Measurements from ENCODE around the gene RHOBTB1.

Gene RHOBTB1

GRCh38 chr10:60942134-60942787 lies 1.7 kb downstream of the RHOBTB1 start:
- DNase-seq (ENCODE audit: low read depth): no peak

DNA sequence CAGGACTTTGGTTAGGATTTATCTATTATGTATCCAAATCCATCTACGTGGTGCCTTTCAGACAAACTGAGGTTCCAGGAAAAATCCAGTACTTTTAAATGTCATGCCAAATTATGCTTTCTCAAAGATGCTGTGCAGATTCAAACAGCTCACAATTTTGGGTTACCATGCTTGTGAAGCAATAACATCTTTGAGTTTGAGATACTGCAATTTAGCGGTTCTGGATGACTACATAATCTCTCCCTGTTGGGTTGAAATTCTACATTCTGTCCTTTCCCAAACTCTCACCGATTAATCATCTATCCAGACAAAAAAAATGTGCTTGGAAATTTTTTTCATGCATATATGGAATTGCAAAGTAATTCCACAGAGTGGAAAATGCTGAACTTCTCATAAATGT lies 3.5 kb downstream of the RHOBTB1 start:
- no peak for DNase-seq (ENCODE audit: low read depth)

DNA sequence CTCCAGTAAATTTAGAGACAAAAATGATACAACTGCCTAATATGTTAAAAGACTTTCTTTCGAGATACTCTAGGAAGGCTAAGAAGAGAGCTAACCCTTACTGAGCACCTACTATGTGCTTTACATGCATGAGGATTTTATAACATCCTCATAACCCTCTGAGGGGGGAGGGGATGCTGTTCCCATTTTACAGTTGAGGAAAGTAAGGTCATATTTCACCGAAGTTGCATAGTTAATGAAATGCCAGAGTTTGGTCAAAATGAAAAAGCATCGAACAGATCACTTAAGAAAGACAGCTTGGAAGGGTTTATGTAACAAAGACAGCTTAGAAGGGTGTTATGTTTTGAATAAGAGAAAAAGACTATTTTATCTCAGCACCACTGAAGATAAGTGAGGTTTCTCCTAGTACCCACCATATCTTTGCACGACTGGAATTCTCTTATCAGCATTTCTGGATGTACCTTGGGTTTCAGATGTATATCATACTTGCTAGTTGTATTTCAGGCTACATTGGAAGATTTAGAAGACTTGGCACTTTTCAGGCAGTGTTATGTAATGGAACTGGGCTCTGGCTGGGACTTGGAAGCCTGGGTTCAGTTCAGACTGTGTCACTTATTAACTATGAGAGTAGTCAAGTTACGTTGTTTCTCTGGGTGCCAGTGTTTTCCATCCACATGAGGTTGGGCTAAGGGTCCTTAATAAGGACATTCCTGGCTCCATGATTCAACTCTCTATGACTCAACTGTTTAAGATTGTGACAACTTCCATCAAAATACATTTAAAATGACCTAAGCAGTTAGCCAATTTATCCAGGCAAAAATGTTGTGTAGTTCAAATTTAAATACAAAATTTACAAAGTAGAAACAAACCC lies 6.0 kb downstream of the RHOBTB1 start:
- no peak for DNase-seq (ENCODE audit: low read depth)

- no peak for DNase-seq (ENCODE audit: low read depth)
Observed at GRCh38 chr10:60937022-60937421, 7.0 kb downstream of the RHOBTB1 start.

DNA sequence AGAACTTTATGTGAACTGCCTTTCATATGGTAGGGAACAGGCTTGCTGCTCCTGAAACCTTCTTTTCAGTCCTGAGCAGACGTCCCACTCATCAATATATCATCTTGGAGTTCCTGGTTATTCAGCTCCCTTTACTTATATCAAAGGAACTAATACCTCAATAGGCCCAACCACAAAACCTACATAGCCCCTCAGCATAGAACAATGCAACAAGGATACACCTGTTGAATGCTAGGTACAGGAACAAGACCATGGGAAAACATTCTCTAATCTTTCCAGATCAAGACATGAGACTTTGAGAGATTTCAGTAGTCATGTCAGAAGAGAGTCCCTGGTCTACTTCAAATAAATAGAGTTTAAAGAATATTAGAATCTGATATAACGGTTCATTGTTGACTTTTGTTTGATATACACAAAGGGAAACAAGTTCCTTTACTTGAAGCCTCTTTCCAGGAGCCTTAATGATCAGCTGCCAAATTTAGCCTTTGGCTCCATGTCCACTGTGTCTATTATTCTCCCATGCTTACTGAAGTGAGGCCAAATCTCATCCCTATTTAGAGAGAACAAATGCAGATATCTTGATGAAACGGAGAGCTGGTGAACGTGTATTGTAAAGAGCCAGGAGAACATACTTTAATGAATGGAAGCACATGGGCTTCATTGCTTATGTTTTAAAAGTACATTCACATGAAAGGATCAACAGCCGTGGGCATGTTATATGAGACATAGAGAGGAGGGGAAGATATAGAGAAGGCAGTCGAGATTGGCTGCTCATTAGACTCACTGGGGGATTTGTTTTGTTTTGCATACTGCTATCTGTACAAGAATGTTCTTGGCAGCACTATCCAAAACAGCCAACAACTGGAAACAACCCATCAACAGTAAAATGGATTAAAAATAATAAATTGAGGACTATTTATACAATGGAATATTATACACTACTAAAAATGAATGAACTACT lies 9.5 kb downstream of the RHOBTB1 start:
- peak; percentile 16 for DNase-seq (ENCODE audit: low read depth)

GRCh38 chr10:60932756-60933155 lies 11.2 kb downstream of the RHOBTB1 start:
- DNase-seq (ENCODE audit: low read depth): no peak

- no peak for DNase-seq (ENCODE audit: low read depth)
Observed at GRCh38 chr10:60930237-60930636, 13.7 kb downstream of the RHOBTB1 start.

DNA sequence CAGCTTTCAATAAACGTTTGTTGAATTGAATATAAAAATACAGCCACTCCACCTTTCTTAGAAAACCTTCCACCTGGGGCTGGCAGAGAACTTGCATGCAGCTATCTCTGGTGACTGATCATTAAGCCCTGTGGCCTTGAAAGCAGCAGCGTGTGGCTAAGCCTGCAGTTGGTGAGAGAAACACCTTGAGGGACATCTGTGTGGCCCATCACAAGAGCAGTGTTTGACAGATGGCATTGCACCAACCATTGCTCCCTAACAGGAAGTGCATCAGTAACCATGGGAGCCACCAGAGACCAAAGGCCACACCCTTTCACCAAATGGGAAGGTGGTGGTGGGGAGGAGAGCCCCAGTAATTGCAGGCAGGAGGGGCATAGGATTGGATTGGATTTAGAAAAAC lies 22.4 kb downstream of the RHOBTB1 start:
- DNase-seq (ENCODE audit: low read depth): no peak

DNA sequence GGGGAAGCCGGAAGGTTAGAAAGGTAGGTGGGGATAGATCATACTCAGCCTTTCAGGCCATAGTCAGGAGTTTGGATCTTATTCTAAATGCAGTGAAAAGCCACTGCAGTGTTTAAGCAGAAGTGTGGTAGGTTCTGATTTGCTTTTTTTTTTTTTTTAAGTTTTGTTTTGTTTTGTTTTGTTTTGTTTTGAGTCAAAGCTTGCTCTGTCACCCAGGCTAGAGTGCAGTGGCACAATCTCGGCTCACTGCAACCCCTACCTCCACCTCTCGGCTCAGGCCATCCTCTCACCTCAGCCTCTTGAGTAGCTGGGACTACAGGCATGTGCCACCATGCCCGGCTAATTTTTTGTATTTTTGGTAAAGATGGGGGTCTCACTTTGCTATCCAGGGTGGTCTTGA lies 23.5 kb downstream of the RHOBTB1 start:
- no peak for DNase-seq (ENCODE audit: low read depth)

DNA sequence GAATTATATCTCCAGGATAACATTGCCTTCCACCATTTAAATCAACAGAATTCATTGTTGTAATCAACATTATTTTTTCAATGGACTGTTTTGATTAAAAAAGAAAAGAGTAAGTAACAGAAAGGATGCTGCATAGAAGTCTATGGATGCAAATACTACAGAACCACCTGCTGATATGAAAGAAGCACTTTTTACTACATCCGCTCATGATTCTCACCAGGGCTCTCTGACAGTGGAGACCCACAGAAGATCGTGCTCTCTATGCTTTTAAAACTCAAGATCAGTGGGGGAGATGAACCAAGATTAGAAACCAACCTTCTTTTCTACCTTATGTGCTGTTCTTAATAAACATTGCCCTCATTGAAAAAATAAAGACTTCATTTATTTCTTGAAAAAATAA lies 24.4 kb downstream of the RHOBTB1 start:
- DNase-seq (ENCODE audit: low read depth): no peak

GRCh38 chr10:60917331-60918280 lies 26.4 kb downstream of the RHOBTB1 start:
- no peak for DNase-seq (ENCODE audit: low read depth)

GRCh38 chr10:60916025-60916424 lies 28.0 kb downstream of the RHOBTB1 start:
- no peak for DNase-seq (ENCODE audit: low read depth)

- peak; percentile 92 for DNase-seq (ENCODE audit: low read depth)
Observed at GRCh38 chr10:60914690-60915141, 29.3 kb downstream of the RHOBTB1 start.

- DNase-seq (ENCODE audit: low read depth): no peak
Observed at GRCh38 chr10:60913657-60914056, 30.3 kb downstream of the RHOBTB1 start.

DNA sequence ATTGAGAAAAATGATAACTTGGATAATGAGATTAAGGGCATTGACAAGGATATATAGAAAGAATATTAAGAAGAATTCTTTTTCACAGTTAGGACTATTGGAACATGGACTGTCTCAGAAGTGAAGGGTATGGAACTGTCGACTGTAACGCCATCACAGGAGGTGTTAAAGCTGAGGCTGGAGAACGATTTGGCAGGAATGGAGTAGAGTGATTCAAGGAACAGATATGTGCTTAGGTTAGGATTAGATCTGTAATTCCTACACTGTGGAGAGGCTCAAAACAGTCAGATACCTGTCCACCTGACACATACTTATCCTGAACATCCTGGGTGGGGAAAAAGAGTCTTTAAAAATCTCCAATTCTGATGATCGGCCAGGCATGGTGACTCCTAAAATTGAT lies 30.9 kb downstream of the RHOBTB1 start:
- DNase-seq (ENCODE audit: low read depth): no peak

- DNase-seq (ENCODE audit: low read depth): no peak
Observed at GRCh38 chr10:60911715-60912114, 32.3 kb downstream of the RHOBTB1 start.

- DNase-seq (ENCODE audit: low read depth): no peak
Observed at GRCh38 chr10:60911216-60911615, 32.8 kb downstream of the RHOBTB1 start.

- no peak for DNase-seq (ENCODE audit: low read depth)
Observed at GRCh38 chr10:60910543-60910942, 33.4 kb downstream of the RHOBTB1 start.

GRCh38 chr10:60908896-60909295 lies 35.1 kb downstream of the RHOBTB1 start:
- no peak for DNase-seq (ENCODE audit: low read depth)

- no peak for DNase-seq (ENCODE audit: low read depth)
Observed at GRCh38 chr10:60908031-60908430, 36.0 kb downstream of the RHOBTB1 start.

DNA sequence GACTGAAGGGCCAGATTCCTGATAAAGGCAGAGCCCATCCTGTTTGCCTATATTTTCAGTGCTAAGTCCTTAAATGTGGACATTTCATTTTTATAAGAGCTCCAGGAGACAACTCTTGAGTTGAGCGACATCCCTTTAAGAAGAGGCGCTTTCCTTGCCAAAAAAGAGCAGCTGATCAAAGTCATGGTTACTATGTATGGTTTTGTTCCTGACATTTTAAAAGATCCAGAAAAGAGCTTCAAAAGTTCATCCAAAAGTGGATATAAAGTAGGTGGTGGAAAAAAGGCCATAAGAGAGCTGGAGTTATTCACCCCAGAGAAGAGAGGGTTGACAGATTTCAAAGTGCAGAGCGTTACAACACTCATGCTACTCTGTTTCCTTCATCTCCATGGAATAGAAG lies 36.7 kb downstream of the RHOBTB1 start:
- no peak for DNase-seq (ENCODE audit: low read depth)
